B cell (primary cell): ENCODE results near the gene HAPSTR1. TPM values are rescaled to one million over a fixed set of nuclear protein-coding genes. Genes with fewer than 3 reads are reported as not detected.

ENCODE experiments used
- ATAC-seq: fragments of 200-7000 bp; cut with Tn5 transposase; one replicate; pipeline ENCODE4 v1.10.0; 2021; ENCODE audit warnings: low read depth, mild to moderate bottlenecking, moderate number of reproducible peaks, moderate library complexity
- CTCF ChIA-PET: fragments of 350-600 bp; sonication (Branson Sonifier 250); formaldehyde crosslinking; loops from one replicate; lab custom pipeline; 2021; ENCODE audit warnings: antibody characterized with exemption, inconsistent platforms; lab: Charles Lee
- POLR2A ChIA-PET: fragments of 350-600 bp; sonication (Branson Sonifier 250); formaldehyde crosslinking; loops from one replicate; lab custom pipeline; 2021; ENCODE audit warnings: antibody characterized with exemption; lab: Charles Lee
- DNase-seq: peaks from one replicate; pipeline ENCODE4 v3.0.0; 2013
- H2AFZ ChIP-seq: 2 replicates; pipeline ENCODE4 v1.6.1; 2012; ENCODE audit warnings: mild to moderate bottlenecking, low read depth, low read length; ENCODE audit not compliant: insufficient read depth, poor library complexity, severe bottlenecking
- H3K27ac ChIP-seq, 2 donors: 1 replicate in 1 of 2; 2 replicates in 1 of 2; pipeline ENCODE4 v1.5.1; 2012 to 2013; ENCODE audit warnings: low read length in 2 of 2, mild to moderate bottlenecking in 2 of 2, moderate library complexity in 1 of 2
- H3K27me3 ChIP-seq, 4 experiments: fragments of 200-600 bp in 1 of 4; sonication (generic) in 1 of 4; replicated peaks in 1 of 4; 1 replicate in 2 of 4; 2 replicates in 2 of 4; pipeline versions ENCODE4 v1.6.1 to v1.7.0; 2013 to 2016; ENCODE audit warnings: low read length in 3 of 4, mild to moderate bottlenecking in 2 of 4, mixed read lengths in 1 of 4, moderate library complexity in 1 of 4; ENCODE audit not compliant: insufficient read depth in 4 of 4, control insufficient read depth in 3 of 4; ENCODE audit errors: control extremely low read depth in 1 of 4
- H3K36me3 ChIP-seq, 2 experiments: replicated peaks in 1 of 2; 1 replicate in 1 of 2; 2 replicates in 1 of 2; pipeline versions ENCODE4 v1.6.1 to v1.7.1; 2013; ENCODE audit warnings: low read length in 1 of 2; ENCODE audit not compliant: insufficient read depth in 2 of 2, control insufficient read depth in 1 of 2; ENCODE audit errors: control extremely low read depth in 1 of 2, extremely low read depth in 1 of 2
- H3K4me1 ChIP-seq, 2 donors: fragments of 200-600 bp in 1 of 2; sonication (generic) in 1 of 2; 1 replicate in 1 of 2; 2 replicates in 1 of 2; pipeline versions ENCODE4 v1.5.1 to v1.6.1; 2013 to 2017; ENCODE audit warnings: low read length in 2 of 2; ENCODE audit not compliant: control insufficient read depth in 2 of 2, insufficient read depth in 2 of 2
- H3K4me2 ChIP-seq: replicated peaks from 2 replicates; pipeline ENCODE3; 2012; ENCODE audit warnings: mild to moderate bottlenecking, low read depth, low read length; ENCODE audit not compliant: poor library complexity, severe bottlenecking
- H3K4me3 ChIP-seq, 5 experiments: fragments of 200-600 bp in 1 of 5; sonication (generic) in 1 of 5; 1 replicate in 3 of 5; 2 replicates in 2 of 5; pipeline versions ENCODE4 v1.5.1 to v1.7.0; 2011 to 2016; ENCODE audit warnings: low read length in 4 of 5, mild to moderate bottlenecking in 4 of 5, low read depth in 2 of 5, control low read depth in 1 of 5, moderate library complexity in 1 of 5; ENCODE audit not compliant: insufficient read depth in 1 of 5; ENCODE audit errors: control extremely low read depth in 1 of 5, extremely low read depth in 1 of 5
- H3K79me2 ChIP-seq: fragments of 200-600 bp; sonication (generic); one replicate; pipeline ENCODE4 v1.6.0; 2016; ENCODE audit warnings: low read length; ENCODE audit not compliant: control insufficient read depth, insufficient read depth
- H3K9ac ChIP-seq: fragments of 200-600 bp; sonication (generic); 2 replicates; pipeline ENCODE4 v1.6.1; 2017; ENCODE audit warnings: mild to moderate bottlenecking, low read length, moderate library complexity
- H3K9me3 ChIP-seq, 3 donors: one replicate each; pipeline versions ENCODE4 v1.6.1 to v1.7.1; 2013; ENCODE audit warnings: low read length in 2 of 3; ENCODE audit not compliant: control insufficient read depth in 2 of 3, insufficient read depth in 1 of 3; ENCODE audit errors: control extremely low read depth in 1 of 3
- H4K20me1 ChIP-seq: 2 replicates; pipeline ENCODE4 v1.6.0; 2012; ENCODE audit warnings: mild to moderate bottlenecking, low read length; ENCODE audit not compliant: insufficient read depth, control insufficient read depth, poor library complexity, severe bottlenecking
- H3K27ac Mint-ChIP-seq: one replicate; pipeline ENCODE4 v1.8.0; 2021; ENCODE audit warnings: mixed read lengths
- H3K27me3 Mint-ChIP-seq: one replicate; pipeline ENCODE4 v1.8.0; 2021; ENCODE audit warnings: mixed read lengths
- H3K4me1 Mint-ChIP-seq: one replicate; pipeline ENCODE4 v1.8.0; 2021; ENCODE audit warnings: mixed read lengths
- H3K4me3 Mint-ChIP-seq: one replicate; pipeline ENCODE4 v1.8.0; 2021; ENCODE audit warnings: mixed read lengths
- H3K9me3 Mint-ChIP-seq: one replicate; pipeline ENCODE4 v1.8.0; 2022; ENCODE audit warnings: mixed read lengths; ENCODE audit not compliant: insufficient read depth
- EZH2 ChIP-seq: IDR thresholded peaks from 2 replicates; pipeline ENCODE4 v1.6.1; 2012; ENCODE audit warnings: borderline replicate concordance, low read depth, mild to moderate bottlenecking, moderate library complexity, low read length; ENCODE audit not compliant: insufficient read depth, poor library complexity, severe bottlenecking
- WGBS: methylation state at CpG from one replicate; pipeline ENCODE4 v1.1.5; 2013; ENCODE audit warnings: missing lambda C conversion rate; ENCODE audit not compliant: insufficient coverage; 5-methylcytosine and 5-hydroxymethylcytosine counted together
- intact Hi-C: fragments of 100-400 bp; cut with micrococcal nuclease; formaldehyde crosslinking; loops from one replicate; pipeline ENCODE4 v1.10.0; 2022
- polyA plus RNA-seq: library from polyadenylated mRNA; depleted of rRNA; stranded (reverse); fragments of >200 nt; gene quantifications from 2 replicates; pipeline ENCODE4 v1.2.3, GENCODE V29; 2012
- total RNA-seq, 2 donors: library from RNA; stranded (reverse); fragments of 120-200 nt in 1 of 2; gene quantifications; 1 replicate in 1 of 2; 2 replicates in 1 of 2; pipeline versions ENCODE4 v1.2.3 to v1.2.4, GENCODE V29; 2013 to 2022
- TF ChIP-seq, protein P1 (sequence below): fragments of 200-600 bp; IDR thresholded peaks from one replicate; pipeline ENCODE4 v1.8.0; 2022; ENCODE audit warnings: antibody characterized with exemption, mild to moderate bottlenecking

Gene HAPSTR1
- total and polyA plus RNA-seq, 2 donors (not counting 1 experiment from before 2014, with no cell fraction given) = 35.5 to 99.2 TPM

DNA sequence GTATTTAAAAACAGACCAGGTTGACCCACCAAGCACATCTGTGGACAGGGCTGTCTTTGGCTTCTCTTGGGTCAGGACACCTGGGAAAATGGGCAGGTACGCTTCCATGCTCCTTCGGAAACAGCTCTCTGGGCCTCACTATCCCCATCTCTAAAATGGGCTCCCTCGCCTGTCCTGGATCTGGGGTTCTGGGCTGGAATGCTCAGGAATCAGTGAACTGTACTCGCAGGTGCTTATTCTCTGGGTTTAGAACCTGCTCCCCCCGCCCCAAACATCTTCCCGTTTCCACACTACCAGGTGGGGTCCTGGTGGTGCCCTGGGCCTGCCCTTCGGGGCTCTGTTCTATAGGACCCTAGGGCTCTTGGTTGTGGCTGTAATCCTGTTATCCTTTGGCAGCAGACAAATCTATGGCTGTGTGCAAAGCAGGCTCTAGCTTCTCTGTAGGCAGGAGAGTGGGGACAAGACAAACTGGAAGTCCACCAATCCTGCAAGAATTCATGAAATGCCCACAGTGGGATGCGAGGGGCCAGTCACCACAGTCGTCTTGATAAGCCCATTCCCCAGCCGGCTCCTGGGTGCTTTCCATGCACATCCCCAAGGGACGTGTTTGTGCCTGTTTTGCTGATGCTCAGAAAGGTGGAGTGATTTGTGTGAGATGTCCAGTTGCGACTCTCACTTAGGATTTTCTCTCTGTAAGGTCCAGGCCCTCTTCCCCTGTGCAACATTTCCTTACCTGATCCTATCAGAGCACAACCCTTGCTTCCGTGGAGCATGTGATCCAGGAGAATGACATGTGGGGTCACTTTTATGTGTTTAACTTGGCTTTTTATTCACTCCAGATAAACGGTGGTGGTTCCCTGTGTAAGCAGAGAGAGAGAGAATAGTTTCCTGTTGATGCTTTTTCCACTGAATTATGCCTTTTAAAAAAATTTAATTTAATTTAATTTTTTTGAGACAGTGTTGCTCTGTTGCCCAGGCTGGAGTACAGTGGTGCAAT lies 37.2 kb downstream of the HAPSTR1 start:
- Histone ChIP-seq H3K4me1 (peaks cover 48 to 54% of the 10 kb centered on the region in 2 donors), H3K4me3 (no peak overlapping the region), H4K20me1 (peaks cover 37% of the 10 kb centered on the region), H2AFZ (no peak overlapping the region), H3K27me3 (no peaks in the 10 kb centered on the region), H3K9me3 (no peaks in the 10 kb centered on the region), H3K4me2 (peak overlapping the region; percentile 44), H3K27ac (peak overlapping the region in 1 of 2 donors; percentile 66), H3K9ac (no peak overlapping the region), H3K79me2 (peaks cover 40% of the 10 kb centered on the region), H3K36me3 (peaks cover 0 to 7% of the 10 kb centered on the region in 2 experiments)
- Mint-ChIP-seq H3K4me1 (peaks cover 52% of the 10 kb centered on the region), H3K9me3 (no peaks in the 10 kb centered on the region), H3K27ac (peak overlapping the region; percentile 47), H3K27me3 (no peaks in the 10 kb centered on the region), H3K4me3 (peak overlapping the region; percentile 65)
- no peak for TF ChIP-seq EZH2
- TF ChIP-seq, protein P1, sequence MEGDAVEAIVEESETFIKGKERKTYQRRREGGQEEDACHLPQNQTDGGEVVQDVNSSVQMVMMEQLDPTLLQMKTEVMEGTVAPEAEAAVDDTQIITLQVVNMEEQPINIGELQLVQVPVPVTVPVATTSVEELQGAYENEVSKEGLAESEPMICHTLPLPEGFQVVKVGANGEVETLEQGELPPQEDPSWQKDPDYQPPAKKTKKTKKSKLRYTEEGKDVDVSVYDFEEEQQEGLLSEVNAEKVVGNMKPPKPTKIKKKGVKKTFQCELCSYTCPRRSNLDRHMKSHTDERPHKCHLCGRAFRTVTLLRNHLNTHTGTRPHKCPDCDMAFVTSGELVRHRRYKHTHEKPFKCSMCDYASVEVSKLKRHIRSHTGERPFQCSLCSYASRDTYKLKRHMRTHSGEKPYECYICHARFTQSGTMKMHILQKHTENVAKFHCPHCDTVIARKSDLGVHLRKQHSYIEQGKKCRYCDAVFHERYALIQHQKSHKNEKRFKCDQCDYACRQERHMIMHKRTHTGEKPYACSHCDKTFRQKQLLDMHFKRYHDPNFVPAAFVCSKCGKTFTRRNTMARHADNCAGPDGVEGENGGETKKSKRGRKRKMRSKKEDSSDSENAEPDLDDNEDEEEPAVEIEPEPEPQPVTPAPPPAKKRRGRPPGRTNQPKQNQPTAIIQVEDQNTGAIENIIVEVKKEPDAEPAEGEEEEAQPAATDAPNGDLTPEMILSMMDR = no peak
- DNase-seq = no peak
- POLR2A ChIA-PET = no interaction called here
- ATAC-seq = no peak
- 92% methylated on average over 6 of the region's 14 CpGs for WGBS
- intact Hi-C loops = no loop called here
- CTCF ChIA-PET = interaction anchor here (0.6 kb wide), 1 partner anchor 18 kb away, joined by 3 read pairs; no protein-coding TSS in a partner anchor
